Measurements from ENCODE around the gene VPS18. TPM values are rescaled to one million over a fixed set of nuclear protein-coding genes. Genes with fewer than 3 reads are reported as not detected.
A peak's percentile ranks its signal among the peaks of the same experiment; 100 is the strongest.

Gene VPS18
- total RNA-seq, 2 donors from 2014 or later = 7.2 to 8.4 TPM

- peaks cover 5 to 7% of the 10 kb centered on the region in 2 donors for H3K36me3 Mint-ChIP-seq
Observed at GRCh38 chr15:40891138-40891537, 3.1 kb upstream of the VPS18 start.

GRCh38 chr15:40891810-40892446 is 2.3 kb upstream of the VPS18 start:
- H3K9me3 Mint-ChIP-seq = no peaks in the 10 kb centered on the region
- ATAC-seq (no peak), DNase-seq (ENCODE audit: low spot score in 2 of 2) (no peak)
- H3K36me3 Mint-ChIP-seq = peaks cover 5 to 7% of the 10 kb centered on the region in 2 donors
- H3K27ac Mint-ChIP-seq = peak overlapping the region in 1 of 2 donors; percentile 14

More at GRCh38 chr15:40891138-40891537, 3.1 kb upstream of the VPS18 start:
- ATAC-seq (no peak), DNase-seq (ENCODE audit: low spot score in 2 of 2) (no peak)
- Mint-ChIP-seq H3K9me3 (no peaks in the 10 kb centered on the region), H3K27ac (peak overlapping the region in 1 of 2 donors; percentile 14)

GRCh38 chr15:40892447-40893012 is 1.7 kb upstream of the VPS18 start:
- Mint-ChIP-seq H3K27ac (no peak overlapping the region), H3K36me3 (peaks cover 5 to 7% of the 10 kb centered on the region in 2 donors), H3K9me3 (no peaks in the 10 kb centered on the region)
- ATAC-seq = no peak
- no peak for DNase-seq (ENCODE audit: low spot score in 2 of 2)

GRCh38 chr15:40893019-40893670 is 1.1 kb upstream of the VPS18 start:
- DNase-seq (ENCODE audit: low spot score in 2 of 2) (no peak), ATAC-seq (no peak)
- peak overlapping the region in 1 of 2 donors; percentile 90 for H3K27ac Mint-ChIP-seq
- H3K9me3 Mint-ChIP-seq = no peaks in the 10 kb centered on the region
- peaks cover 5 to 7% of the 10 kb centered on the region in 2 donors for H3K36me3 Mint-ChIP-seq

GRCh38 chr15:40894681-40895448 is 615 bp downstream of the VPS18 start:
- H3K9me3 Mint-ChIP-seq = no peaks in the 10 kb centered on the region
- peak overlapping the region; percentile 90 to 99 for H3K27ac Mint-ChIP-seq
- peaks cover 5 to 7% of the 10 kb centered on the region in 2 donors for H3K36me3 Mint-ChIP-seq
- ATAC-seq (peak; percentile 43 to 62), DNase-seq (ENCODE audit: low spot score in 2 of 2) (peak; percentile 61 to 65)

DNA sequence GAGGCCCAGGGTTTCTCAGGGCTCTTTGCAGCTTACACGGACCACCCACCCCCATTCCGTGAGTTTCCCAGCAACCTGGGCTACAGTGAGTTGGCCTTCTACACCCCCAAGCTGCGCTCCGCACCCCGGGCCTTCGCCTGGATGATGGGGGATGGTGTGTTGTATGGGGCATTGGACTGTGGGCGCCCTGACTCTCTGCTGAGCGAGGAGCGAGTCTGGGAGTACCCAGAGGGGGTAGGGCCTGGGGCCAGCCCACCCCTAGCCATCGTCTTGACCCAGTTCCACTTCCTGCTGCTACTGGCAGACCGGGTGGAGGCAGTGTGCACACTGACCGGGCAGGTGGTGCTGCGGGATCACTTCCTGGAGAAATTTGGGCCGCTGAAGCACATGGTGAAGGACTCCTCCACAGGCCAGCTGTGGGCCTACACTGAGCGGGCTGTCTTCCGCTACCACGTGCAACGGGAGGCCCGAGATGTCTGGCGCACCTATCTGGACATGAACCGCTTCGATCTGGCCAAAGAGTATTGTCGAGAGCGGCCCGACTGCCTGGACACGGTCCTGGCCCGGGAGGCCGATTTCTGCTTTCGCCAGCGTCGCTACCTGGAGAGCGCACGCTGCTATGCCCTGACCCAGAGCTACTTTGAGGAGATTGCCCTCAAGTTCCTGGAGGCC is 5.4 kb downstream of the VPS18 start:
- no peaks in the 10 kb centered on the region for H3K9me3 Mint-ChIP-seq
- DNase-seq (ENCODE audit: low spot score in 2 of 2) = no peak
- H3K36me3 Mint-ChIP-seq = peaks cover 0 to 7% of the 10 kb centered on the region in 2 donors
- ATAC-seq = no peak
- no peak overlapping the region for H3K27ac Mint-ChIP-seq

DNA sequence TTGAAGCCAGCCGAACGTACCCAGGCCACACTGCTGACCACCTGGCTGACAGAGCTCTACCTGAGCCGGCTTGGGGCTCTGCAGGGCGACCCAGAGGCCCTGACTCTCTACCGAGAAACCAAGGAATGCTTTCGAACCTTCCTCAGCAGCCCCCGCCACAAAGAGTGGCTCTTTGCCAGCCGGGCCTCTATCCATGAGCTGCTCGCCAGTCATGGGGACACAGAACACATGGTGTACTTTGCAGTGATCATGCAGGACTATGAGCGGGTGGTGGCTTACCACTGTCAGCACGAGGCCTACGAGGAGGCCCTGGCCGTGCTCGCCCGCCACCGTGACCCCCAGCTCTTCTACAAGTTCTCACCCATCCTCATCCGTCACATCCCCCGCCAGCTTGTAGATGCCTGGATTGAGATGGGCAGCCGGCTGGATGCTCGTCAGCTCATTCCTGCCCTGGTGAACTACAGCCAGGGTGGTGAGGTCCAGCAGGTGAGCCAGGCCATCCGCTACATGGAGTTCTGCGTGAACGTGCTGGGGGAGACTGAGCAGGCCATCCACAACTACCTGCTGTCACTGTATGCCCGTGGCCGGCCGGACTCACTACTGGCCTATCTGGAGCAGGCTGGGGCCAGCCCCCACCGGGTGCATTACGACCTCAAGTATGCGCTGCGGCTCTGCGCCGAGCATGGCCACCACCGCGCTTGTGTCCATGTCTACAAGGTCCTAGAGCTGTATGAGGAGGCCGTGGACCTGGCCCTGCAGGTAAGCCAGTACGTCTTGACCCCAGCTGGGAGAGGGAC is 6.2 kb downstream of the VPS18 start:
- Mint-ChIP-seq H3K36me3 (peaks cover 0 to under 1% of the 10 kb centered on the region in 2 donors), H3K9me3 (no peaks in the 10 kb centered on the region), H3K27ac (no peak overlapping the region)
- DNase-seq (ENCODE audit: low spot score in 2 of 2) = no peak
- ATAC-seq = no peak

DNA sequence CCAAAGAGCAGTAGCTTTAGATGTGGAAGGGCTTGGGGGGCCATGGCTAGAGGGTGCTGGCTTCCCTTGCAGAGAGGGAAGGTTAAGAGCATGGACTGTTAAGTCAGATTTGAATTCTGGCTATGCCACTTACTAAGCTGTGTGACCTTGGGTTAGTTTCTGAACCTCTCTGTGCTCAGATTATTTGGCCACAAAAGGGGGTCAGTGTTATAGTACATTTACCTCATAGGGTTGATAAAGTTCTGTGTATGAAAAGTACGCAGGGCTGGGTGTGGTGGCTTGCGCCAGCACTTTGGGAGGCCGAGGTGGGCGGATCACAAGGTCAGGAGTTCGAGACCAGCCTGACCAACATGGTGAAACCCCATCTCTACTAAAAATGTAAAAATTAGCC is 6.8 kb downstream of the VPS18 start:
- Mint-ChIP-seq H3K27ac (no peak overlapping the region), H3K36me3 (no peaks in the 10 kb centered on the region), H3K9me3 (no peaks in the 10 kb centered on the region)
- DNase-seq (ENCODE audit: low spot score in 2 of 2) (no peak), ATAC-seq (no peak)

DNA sequence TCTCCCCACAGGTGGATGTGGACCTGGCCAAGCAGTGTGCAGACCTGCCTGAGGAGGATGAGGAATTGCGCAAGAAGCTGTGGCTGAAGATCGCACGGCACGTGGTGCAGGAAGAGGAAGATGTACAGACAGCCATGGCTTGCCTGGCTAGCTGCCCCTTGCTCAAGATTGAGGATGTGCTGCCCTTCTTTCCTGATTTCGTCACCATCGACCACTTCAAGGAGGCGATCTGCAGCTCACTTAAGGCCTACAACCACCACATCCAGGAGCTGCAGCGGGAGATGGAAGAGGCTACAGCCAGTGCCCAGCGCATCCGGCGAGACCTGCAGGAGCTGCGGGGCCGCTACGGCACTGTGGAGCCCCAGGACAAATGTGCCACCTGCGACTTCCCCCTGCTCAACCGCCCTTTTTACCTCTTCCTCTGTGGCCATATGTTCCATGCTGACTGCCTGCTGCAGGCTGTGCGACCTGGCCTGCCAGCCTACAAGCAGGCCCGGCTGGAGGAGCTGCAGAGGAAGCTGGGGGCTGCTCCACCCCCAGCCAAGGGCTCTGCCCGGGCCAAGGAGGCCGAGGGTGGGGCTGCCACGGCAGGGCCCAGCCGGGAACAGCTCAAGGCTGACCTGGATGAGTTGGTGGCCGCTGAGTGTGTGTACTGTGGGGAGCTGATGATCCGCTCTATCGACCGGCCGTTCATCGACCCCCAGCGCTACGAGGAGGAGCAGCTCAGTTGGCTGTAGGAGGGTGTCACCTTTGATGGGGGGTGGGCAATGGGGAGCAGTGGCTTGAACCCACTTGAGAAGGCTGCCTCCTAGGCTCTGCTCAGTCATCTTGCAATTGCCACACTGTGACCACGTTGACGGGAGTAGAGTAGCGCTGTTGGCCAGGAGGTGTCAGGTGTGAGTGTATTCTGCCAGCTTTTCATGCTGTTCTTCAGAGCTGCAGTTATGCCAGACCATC is 8.6 kb downstream of the VPS18 start:
- peak overlapping the region in 1 of 2 donors; percentile 74 for H3K27ac Mint-ChIP-seq
- no peak for ATAC-seq
- DNase-seq (ENCODE audit: low spot score in 2 of 2) = no peak
- H3K9me3 Mint-ChIP-seq = no peaks in the 10 kb centered on the region
- H3K36me3 Mint-ChIP-seq = no peaks in the 10 kb centered on the region

DNA sequence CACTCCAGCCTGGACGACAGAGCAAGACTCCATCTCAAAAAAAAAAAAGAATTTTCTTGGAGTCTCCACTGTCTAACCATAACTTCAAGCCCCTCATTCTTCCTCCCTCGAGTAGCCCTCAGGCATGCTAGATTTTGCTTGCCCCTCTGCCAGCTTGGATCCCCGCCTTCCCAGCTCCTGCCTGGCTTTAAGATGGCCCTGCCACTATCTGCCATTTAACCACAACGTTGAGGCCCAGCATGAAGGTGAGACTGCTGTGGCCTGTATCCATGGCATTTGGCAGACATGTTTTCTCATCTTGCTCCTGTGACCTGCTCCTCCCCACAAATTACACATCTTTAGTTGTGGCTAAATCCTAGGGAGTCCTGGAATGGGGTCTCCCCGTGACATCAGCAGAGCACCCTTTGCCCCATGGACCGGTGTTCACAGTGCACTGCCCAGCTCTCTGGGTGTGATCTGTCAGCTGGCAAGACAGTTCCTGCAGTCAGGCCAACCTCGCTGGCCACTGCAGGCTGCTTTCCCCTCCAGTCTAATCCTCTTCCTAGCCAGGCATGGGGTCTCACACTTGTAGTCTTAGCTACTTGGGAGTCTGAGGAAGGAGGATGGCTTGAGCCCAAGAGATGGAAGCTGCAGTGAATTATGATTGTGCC is 10.4 kb downstream of the VPS18 start:
- Mint-ChIP-seq H3K9me3 (no peaks in the 10 kb centered on the region), H3K27ac (no peak overlapping the region), H3K36me3 (no peaks in the 10 kb centered on the region)
- no peak for ATAC-seq
- DNase-seq (ENCODE audit: low spot score in 2 of 2) = no peak

- DNase-seq (ENCODE audit: low spot score in 2 of 2) = peak; percentile 82 to 90
- Mint-ChIP-seq H3K36me3 (no peaks in the 10 kb centered on the region), H3K9me3 (no peaks in the 10 kb centered on the region), H3K27ac (peak overlapping the region in 1 of 2 donors; percentile 84)
- peak; percentile 83 to 86 for ATAC-seq
Observed at GRCh38 chr15:40906091-40906990, 12.1 kb downstream of the VPS18 start.

DNA sequence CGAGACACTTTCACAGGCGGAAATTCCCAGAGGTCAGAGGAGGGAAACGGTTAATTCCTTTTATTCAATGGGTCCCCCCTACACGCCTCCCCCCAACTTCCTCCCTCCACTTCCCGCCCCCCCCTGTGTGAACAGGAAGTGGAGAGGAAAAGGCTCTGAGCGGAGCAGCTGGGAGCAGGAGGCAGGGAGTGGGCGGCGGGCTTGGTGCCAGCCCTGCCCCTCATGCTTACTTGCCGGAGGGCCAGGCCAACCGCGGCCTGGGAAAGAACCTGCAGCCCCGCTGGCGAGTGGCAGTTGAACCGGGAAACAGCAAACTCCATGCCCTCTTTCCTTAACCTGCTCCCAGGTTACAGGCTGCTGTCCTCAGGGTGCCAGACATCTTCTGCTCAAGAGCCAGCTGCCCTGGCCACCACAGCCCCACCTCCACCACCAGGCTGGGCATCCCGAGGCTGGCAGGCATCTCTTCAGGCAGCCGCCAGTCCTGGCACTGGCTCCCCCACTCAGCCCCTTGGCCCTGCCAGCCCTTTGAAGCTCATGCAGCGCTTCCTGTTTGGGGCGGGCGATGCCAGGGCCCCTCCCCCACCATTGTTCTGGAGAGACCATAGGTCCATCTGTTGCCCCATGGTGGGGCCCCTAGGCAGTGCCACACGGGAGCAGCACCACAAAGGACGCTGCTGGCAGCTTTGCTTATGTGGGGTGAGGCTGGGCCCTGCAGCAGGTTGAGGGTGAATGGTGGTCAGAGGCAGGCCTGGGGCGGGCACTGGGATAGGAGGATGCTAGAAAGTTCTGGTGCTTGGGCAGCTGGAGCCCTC is 12.9 kb downstream of the VPS18 start:
- Mint-ChIP-seq H3K9me3 (no peaks in the 10 kb centered on the region), H3K27ac (peak overlapping the region in 1 of 2 donors; percentile 84), H3K36me3 (no peaks in the 10 kb centered on the region)
- peak; percentile 40 to 48 for ATAC-seq
- peak; percentile 53 to 69 for DNase-seq (ENCODE audit: low spot score in 2 of 2)

- Mint-ChIP-seq H3K36me3 (no peaks in the 10 kb centered on the region), H3K27ac (peak overlapping the region in 1 of 2 donors; percentile 84), H3K9me3 (no peaks in the 10 kb centered on the region)
- ATAC-seq = no peak
- DNase-seq (ENCODE audit: low spot score in 2 of 2) = no peak
Observed at GRCh38 chr15:40908095-40908494, 13.8 kb downstream of the VPS18 start.
